ENCODE measurements around the gene MARCHF7. TPM values are rescaled to one million over a fixed set of nuclear protein-coding genes. Genes with fewer than 3 reads are reported as not detected.

Gene MARCHF7
- total RNA-seq, 2 experiments from 2014 or later, result 69.8 to 72.8 TPM

- ChIA-PET CTCF (no interaction called here), POLR2A (no interaction called here)
Observed at GRCh38 chr2:159758239-159758638, 45.9 kb downstream of the MARCHF7 start.

GRCh38 chr2:159758686-159759085 lies 46.4 kb downstream of the MARCHF7 start:
- POLR2A ChIA-PET, result no interaction called here

GRCh38 chr2:159759577-159759976 lies 47.3 kb downstream of the MARCHF7 start:
- ChIA-PET CTCF (no interaction called here), POLR2A (interaction anchor here (0.6 kb wide), 1 partner anchor 160 kb away, joined by 3 read pairs; no protein-coding TSS in a partner anchor)

More at GRCh38 chr2:159758686-159759085, 46.4 kb downstream of the MARCHF7 start:
- CTCF ChIA-PET, result no interaction called here

GRCh38 chr2:159760326-159760725 lies 48.0 kb downstream of the MARCHF7 start:
- CTCF ChIA-PET, result no interaction called here
- POLR2A ChIA-PET, result no interaction called here

- ChIA-PET CTCF (no interaction called here), POLR2A (no interaction called here)
Observed at GRCh38 chr2:159762075-159762474, 49.8 kb downstream of the MARCHF7 start.

Other genes starting within 250 kb of the MARCHF7 start
- 10 to 100 TPM; 10.1 to 10.2 TPM for gene BAZ2B, start 96.0 kb upstream of the MARCHF7 start, total RNA-seq
- gene CD302, start 85.7 kb downstream of the MARCHF7 start, total RNA-seq, result under 1 TPM; 0.53 to 0.61 TPM
- gene LY75, start 192.2 kb downstream of the MARCHF7 start, total RNA-seq, result 10 to 100 TPM; 33.2 to 33.7 TPM